ENCODE measurements around the gene KCNJ2.

DNA sequence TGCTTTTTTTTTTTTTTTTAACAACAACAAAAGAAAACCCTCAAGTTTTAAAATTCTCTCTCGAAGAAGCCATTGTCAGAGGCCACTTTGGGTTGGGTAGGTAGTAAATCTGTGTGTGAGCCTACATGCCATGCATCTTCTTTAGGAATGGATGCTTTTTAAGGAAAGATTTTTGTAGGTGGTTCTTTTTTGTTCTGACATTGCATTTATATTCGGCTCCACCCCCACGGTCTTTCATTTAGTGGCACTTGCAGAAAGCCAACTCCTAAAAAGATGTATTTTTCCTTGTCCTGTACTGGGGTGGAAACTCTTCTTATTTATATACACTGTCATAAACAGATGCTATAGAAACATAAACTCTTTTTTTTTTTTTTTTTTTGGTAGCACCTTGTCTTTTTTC, 35.1 kb downstream of the KCNJ2 start:
- TF ChIP-seq, protein P1, sequence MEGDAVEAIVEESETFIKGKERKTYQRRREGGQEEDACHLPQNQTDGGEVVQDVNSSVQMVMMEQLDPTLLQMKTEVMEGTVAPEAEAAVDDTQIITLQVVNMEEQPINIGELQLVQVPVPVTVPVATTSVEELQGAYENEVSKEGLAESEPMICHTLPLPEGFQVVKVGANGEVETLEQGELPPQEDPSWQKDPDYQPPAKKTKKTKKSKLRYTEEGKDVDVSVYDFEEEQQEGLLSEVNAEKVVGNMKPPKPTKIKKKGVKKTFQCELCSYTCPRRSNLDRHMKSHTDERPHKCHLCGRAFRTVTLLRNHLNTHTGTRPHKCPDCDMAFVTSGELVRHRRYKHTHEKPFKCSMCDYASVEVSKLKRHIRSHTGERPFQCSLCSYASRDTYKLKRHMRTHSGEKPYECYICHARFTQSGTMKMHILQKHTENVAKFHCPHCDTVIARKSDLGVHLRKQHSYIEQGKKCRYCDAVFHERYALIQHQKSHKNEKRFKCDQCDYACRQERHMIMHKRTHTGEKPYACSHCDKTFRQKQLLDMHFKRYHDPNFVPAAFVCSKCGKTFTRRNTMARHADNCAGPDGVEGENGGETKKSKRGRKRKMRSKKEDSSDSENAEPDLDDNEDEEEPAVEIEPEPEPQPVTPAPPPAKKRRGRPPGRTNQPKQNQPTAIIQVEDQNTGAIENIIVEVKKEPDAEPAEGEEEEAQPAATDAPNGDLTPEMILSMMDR (IDR thresholded peaks at IDR 0.05; ENCODE audit: low read length): no peak
- no peak for TF ChIP-seq EZH2 (IDR thresholded peaks at IDR 0.05; ENCODE audit: borderline replicate concordance, low read length)
